ENCODE results near the gene USP10. TPM values are rescaled to one million over a fixed set of nuclear protein-coding genes. Genes with fewer than 3 reads are reported as not detected.

Gene USP10
- total RNA-seq, 1 donor from 2014 or later: 107 TPM

DNA sequence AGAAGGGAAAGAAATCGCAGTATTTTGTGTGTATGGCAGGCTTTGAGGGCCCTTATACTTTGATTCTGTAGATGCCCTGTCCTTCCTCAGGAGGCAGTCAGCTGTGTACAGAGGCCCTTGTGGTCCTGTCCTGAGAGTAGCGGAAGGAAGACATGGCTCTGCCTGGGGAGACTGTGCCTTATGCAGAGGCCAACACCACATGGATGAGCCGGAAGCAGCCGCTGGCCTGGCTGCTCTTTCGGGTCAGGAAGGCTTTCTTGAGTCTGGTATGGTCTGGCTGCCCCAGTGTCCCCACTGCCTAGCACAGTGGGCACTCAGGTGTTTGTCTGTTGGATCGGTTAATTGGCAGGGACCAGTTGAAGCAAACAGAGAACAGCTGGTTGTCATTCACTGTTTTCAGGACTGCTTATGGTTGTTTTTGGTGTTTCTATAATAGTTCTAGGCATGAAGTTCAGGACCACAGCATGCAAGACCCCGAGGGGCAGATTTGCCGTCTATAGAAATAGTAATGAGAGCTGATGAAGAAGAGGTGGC is 12.4 kb downstream of the USP10 start:
- Histone ChIP-seq H4K20me1 (ENCODE audit: insufficient read depth, low read length) (peaks cover 97% of the 10 kb centered on the region), H2AFZ (ENCODE audit: low read depth, low read length) (no peak overlapping the region), H3K79me2 (ENCODE audit: insufficient read depth, low read length) (peaks cover 100% of the 10 kb centered on the region), H3K4me3 (ENCODE audit: insufficient read depth, low read depth, low read length) (no peak overlapping the region), H3K4me1 (ENCODE audit: insufficient read depth, low read length) (no peaks in the 10 kb centered on the region), H3K36me3 (ENCODE audit: insufficient read depth, low read length) (peaks cover 3% of the 10 kb centered on the region), H3K9me3 (ENCODE audit: insufficient read depth, low read depth, low read length) (no peaks in the 10 kb centered on the region), H3K27me3 (ENCODE audit: insufficient read depth, low read length) (no peaks in the 10 kb centered on the region), H3K4me2 (ENCODE audit: low read length) (no peak overlapping the region), H3K9ac (ENCODE audit: low read length) (no peak overlapping the region), H3K27ac (ENCODE audit: low read depth, low read length) (no peak overlapping the region)
- Mint-ChIP-seq H3K4me3 (ENCODE audit: unreplicated experiment) (no peak overlapping the region), H3K27ac (ENCODE audit: unreplicated experiment) (no peak overlapping the region), H3K9me3 (ENCODE audit: unreplicated experiment) (no peaks in the 10 kb centered on the region), H3K27me3 (ENCODE audit: low read depth, unreplicated experiment) (no peaks in the 10 kb centered on the region), H3K4me1 (ENCODE audit: low read depth, unreplicated experiment) (peaks cover 33% of the 10 kb centered on the region), H3K36me3 (ENCODE audit: low read depth, unreplicated experiment) (no peaks in the 10 kb centered on the region)
- FAIRE-seq (no peak), DNase-seq (ENCODE audit: low read depth) (no peak)
- TF ChIP-seq, protein P1, sequence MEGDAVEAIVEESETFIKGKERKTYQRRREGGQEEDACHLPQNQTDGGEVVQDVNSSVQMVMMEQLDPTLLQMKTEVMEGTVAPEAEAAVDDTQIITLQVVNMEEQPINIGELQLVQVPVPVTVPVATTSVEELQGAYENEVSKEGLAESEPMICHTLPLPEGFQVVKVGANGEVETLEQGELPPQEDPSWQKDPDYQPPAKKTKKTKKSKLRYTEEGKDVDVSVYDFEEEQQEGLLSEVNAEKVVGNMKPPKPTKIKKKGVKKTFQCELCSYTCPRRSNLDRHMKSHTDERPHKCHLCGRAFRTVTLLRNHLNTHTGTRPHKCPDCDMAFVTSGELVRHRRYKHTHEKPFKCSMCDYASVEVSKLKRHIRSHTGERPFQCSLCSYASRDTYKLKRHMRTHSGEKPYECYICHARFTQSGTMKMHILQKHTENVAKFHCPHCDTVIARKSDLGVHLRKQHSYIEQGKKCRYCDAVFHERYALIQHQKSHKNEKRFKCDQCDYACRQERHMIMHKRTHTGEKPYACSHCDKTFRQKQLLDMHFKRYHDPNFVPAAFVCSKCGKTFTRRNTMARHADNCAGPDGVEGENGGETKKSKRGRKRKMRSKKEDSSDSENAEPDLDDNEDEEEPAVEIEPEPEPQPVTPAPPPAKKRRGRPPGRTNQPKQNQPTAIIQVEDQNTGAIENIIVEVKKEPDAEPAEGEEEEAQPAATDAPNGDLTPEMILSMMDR (IDR thresholded peaks at IDR 0.05; ENCODE audit: insufficient read depth, low read depth, low read length): no peak

- Mint-ChIP-seq H3K4me1 (ENCODE audit: low read depth, unreplicated experiment) (peaks cover 26% of the 10 kb centered on the region), H3K36me3 (ENCODE audit: low read depth, unreplicated experiment) (peaks cover 2% of the 10 kb centered on the region), H3K27ac (ENCODE audit: unreplicated experiment) (no peak overlapping the region)
Observed at GRCh38 chr16:84712801-84713775, 13.3 kb downstream of the USP10 start.

DNA sequence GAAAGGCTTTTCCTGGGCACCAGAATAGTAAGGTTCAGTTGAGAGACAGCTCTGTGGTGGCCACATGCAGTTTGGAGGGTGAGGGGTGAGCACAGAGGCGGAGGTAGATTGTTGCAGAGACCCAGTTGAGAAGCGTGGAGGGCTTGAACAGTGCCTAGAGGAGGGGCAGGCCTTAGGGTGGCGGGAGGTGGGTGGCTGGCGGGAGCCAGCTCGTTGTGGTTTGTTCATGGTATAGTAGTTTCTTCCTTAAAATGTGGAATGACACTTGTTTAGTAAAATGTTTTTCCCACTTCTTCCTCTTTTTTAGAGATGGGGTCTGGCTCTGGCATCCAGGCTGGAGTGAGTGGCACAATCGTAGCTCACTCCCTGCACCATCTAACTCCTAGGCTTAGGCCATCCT is 14.2 kb downstream of the USP10 start:
- H3K4me3 Mint-ChIP-seq (ENCODE audit: unreplicated experiment): peak overlapping the region; percentile 18
- no peaks in the 10 kb centered on the region for H3K27me3 ChIP-seq (ENCODE audit: insufficient read depth, low read length)
- H3K4me1 Mint-ChIP-seq (ENCODE audit: low read depth, unreplicated experiment): peaks cover 23% of the 10 kb centered on the region
- no peak overlapping the region for H3K4me2 ChIP-seq (ENCODE audit: low read length)
- H2AFZ ChIP-seq (ENCODE audit: low read depth, low read length): no peak overlapping the region
- no peaks in the 10 kb centered on the region for H3K4me1 ChIP-seq (ENCODE audit: insufficient read depth, low read length)
- H3K27ac ChIP-seq (ENCODE audit: low read depth, low read length): no peak overlapping the region
- no peaks in the 10 kb centered on the region for H3K9me3 Mint-ChIP-seq (ENCODE audit: unreplicated experiment)
- peaks cover 2% of the 10 kb centered on the region for H3K36me3 Mint-ChIP-seq (ENCODE audit: low read depth, unreplicated experiment)
- no peak overlapping the region for H3K27ac Mint-ChIP-seq (ENCODE audit: unreplicated experiment)
- peaks cover 6% of the 10 kb centered on the region for H3K36me3 ChIP-seq (ENCODE audit: insufficient read depth, low read length)
- no peak overlapping the region for H3K4me3 ChIP-seq (ENCODE audit: insufficient read depth, low read depth, low read length)
- DNase-seq (ENCODE audit: low read depth) (no peak), FAIRE-seq (no peak)
- H3K9ac ChIP-seq (ENCODE audit: low read length): no peak overlapping the region
- peaks cover 96% of the 10 kb centered on the region for H4K20me1 ChIP-seq (ENCODE audit: insufficient read depth, low read length)
- no peak for TF ChIP-seq EZH2 (IDR thresholded peaks at IDR 0.05; ENCODE audit: insufficient read depth, low read length)
- H3K79me2 ChIP-seq (ENCODE audit: insufficient read depth, low read length): peaks cover 100% of the 10 kb centered on the region
- H3K27me3 Mint-ChIP-seq (ENCODE audit: low read depth, unreplicated experiment): no peaks in the 10 kb centered on the region
- H3K9me3 ChIP-seq (ENCODE audit: insufficient read depth, low read depth, low read length): no peaks in the 10 kb centered on the region

More at GRCh38 chr16:84712801-84713775, 13.3 kb downstream of the USP10 start:
- H3K9me3 Mint-ChIP-seq (ENCODE audit: unreplicated experiment): no peaks in the 10 kb centered on the region
- FAIRE-seq: no peak
- peak overlapping the region; percentile 48 for H3K4me3 Mint-ChIP-seq (ENCODE audit: unreplicated experiment)
- peaks cover 6% of the 10 kb centered on the region for H3K36me3 ChIP-seq (ENCODE audit: insufficient read depth, low read length)
- no peak overlapping the region for H3K27ac ChIP-seq (ENCODE audit: low read depth, low read length)
- H2AFZ ChIP-seq (ENCODE audit: low read depth, low read length): no peak overlapping the region
- no peaks in the 10 kb centered on the region for H3K27me3 ChIP-seq (ENCODE audit: insufficient read depth, low read length)
- H4K20me1 ChIP-seq (ENCODE audit: insufficient read depth, low read length): peaks cover 97% of the 10 kb centered on the region
- no peak overlapping the region for H3K9ac ChIP-seq (ENCODE audit: low read length)
- no peak overlapping the region for H3K4me2 ChIP-seq (ENCODE audit: low read length)
- TF ChIP-seq EZH2 (IDR thresholded peaks at IDR 0.05; ENCODE audit: insufficient read depth, low read length): no peak
- no peak overlapping the region for H3K4me3 ChIP-seq (ENCODE audit: insufficient read depth, low read depth, low read length)
- no peaks in the 10 kb centered on the region for H3K9me3 ChIP-seq (ENCODE audit: insufficient read depth, low read depth, low read length)
- no peak for DNase-seq (ENCODE audit: low read depth)
- peaks cover 100% of the 10 kb centered on the region for H3K79me2 ChIP-seq (ENCODE audit: insufficient read depth, low read length)
- H3K4me1 ChIP-seq (ENCODE audit: insufficient read depth, low read length): no peaks in the 10 kb centered on the region
- H3K27me3 Mint-ChIP-seq (ENCODE audit: low read depth, unreplicated experiment): no peaks in the 10 kb centered on the region
